GM12878 (cell line): ENCODE results near the gene C16orf92. TPM values are rescaled to one million over a fixed set of nuclear protein-coding genes. Genes with fewer than 3 reads are reported as not detected.
A peak's percentile ranks its signal among the peaks of the same experiment; 100 is the strongest.

Source experiments
- BMI1 ChIP-seq: fragments of 450-650 bp; IDR thresholded peaks from 2 replicates; pipeline ENCODE4 v1.6.1; 2016; ENCODE audit warnings: mild to moderate bottlenecking, moderate library complexity, borderline replicate concordance
- BRCA1 ChIP-seq: IDR thresholded peaks from 2 replicates; pipeline ENCODE4 v1.6.1; 2011; ENCODE audit warnings: low read depth, low read length, improper control_type of control experiment
- CBFB ChIP-seq: IDR thresholded peaks from 2 replicates; pipeline ENCODE4 v1.6.1; 2016; ENCODE audit warnings: antibody characterized with exemption, low read depth
- CHD2 ChIP-seq: IDR thresholded peaks from 2 replicates; pipeline ENCODE4 v1.6.1; 2011; ENCODE audit warnings: low read depth, low read length, improper control_type of control experiment, borderline replicate concordance
- ELK1 ChIP-seq: IDR thresholded peaks from 2 replicates; pipeline ENCODE4 v1.6.1; 2012; ENCODE audit warnings: low read depth, low read length, improper control_type of control experiment
- EP300 ChIP-seq, 2 experiments: fragments of 150-350 bp in 1 of 2; IDR thresholded peaks; 2 replicates each; pipeline ENCODE4 v1.6.1; 2011 to 2012; ENCODE audit warnings: low read depth in 2 of 2, low read length in 2 of 2, borderline replicate concordance in 1 of 2, improper control_type of control experiment in 1 of 2, inconsistent platforms in 1 of 2; ENCODE audit not compliant: control insufficient read depth in 1 of 2
- GABPA ChIP-seq: IDR thresholded peaks from 2 replicates; pipeline ENCODE4 v1.6.1; 2014; ENCODE audit warnings: antibody characterized with exemption, low read depth, mild to moderate bottlenecking, inconsistent platforms
- IRF5 ChIP-seq: fragments of 450-650 bp; IDR thresholded peaks from 2 replicates; pipeline ENCODE4 v1.6.1; 2017; ENCODE audit warnings: borderline replicate concordance
- MTA3 ChIP-seq: IDR thresholded peaks from 2 replicates; pipeline ENCODE4 v1.6.1; 2012; ENCODE audit warnings: low read length, inconsistent platforms, borderline replicate concordance
- MXI1 ChIP-seq: fragments of 150-350 bp; IDR thresholded peaks from 2 replicates; pipeline ENCODE4 v1.6.1; 2011; ENCODE audit warnings: low read depth, mild to moderate bottlenecking, inconsistent platforms, low read length, improper control_type of control experiment
- NFIC ChIP-seq: IDR thresholded peaks from 2 replicates; pipeline ENCODE4 v1.6.1; 2012; ENCODE audit warnings: low read depth, mild to moderate bottlenecking, inconsistent platforms, low read length, moderate library complexity
- NFXL1 ChIP-seq: fragments of 450-650 bp; IDR thresholded peaks from 2 replicates; pipeline ENCODE4 v1.6.1; 2017; ENCODE audit warnings: antibody characterized with exemption, mild to moderate bottlenecking, borderline replicate concordance
- NR2C2 ChIP-seq: IDR thresholded peaks from 2 replicates; pipeline ENCODE4 v1.6.1; 2011; ENCODE audit warnings: borderline replicate concordance, low read depth; ENCODE audit not compliant: control insufficient read depth, insufficient read length
- PAX5 ChIP-seq: IDR thresholded peaks from 2 replicates; pipeline ENCODE4 v1.6.1; 2011; ENCODE audit warnings: low read depth, low read length, borderline replicate concordance
- POLR2A ChIP-seq: IDR thresholded peaks from 2 replicates; pipeline ENCODE4 v1.6.1; 2011; ENCODE audit warnings: low read depth, mild to moderate bottlenecking, low read length
- POLR2AphosphoS5 ChIP-seq: IDR thresholded peaks from 2 replicates; pipeline ENCODE4 v1.6.1; 2011; ENCODE audit warnings: mild to moderate bottlenecking, low read length, inconsistent platforms
- RUNX3 ChIP-seq: IDR thresholded peaks from 2 replicates; pipeline ENCODE4 v1.6.1; 2012; ENCODE audit warnings: low read length, inconsistent platforms
- SMARCA5 ChIP-seq: fragments of 450-650 bp; IDR thresholded peaks from 2 replicates; pipeline ENCODE4 v1.6.1; 2017; ENCODE audit warnings: mild to moderate bottlenecking
- SP1 ChIP-seq: IDR thresholded peaks from one replicate; pipeline ENCODE4 v1.6.1; 2011; ENCODE audit warnings: low read depth, low read length
- STAT3 ChIP-seq: IDR thresholded peaks from 2 replicates; pipeline ENCODE4 v1.6.1; 2011; ENCODE audit warnings: low read depth, low read length, improper control_type of control experiment
- SUPT20H ChIP-seq: IDR thresholded peaks from 2 replicates; pipeline ENCODE4 v1.6.1; 2011; ENCODE audit warnings: low read depth, mild to moderate bottlenecking, low read length, moderate library complexity, borderline replicate concordance; ENCODE audit not compliant: control insufficient read depth
- USF2 ChIP-seq: IDR thresholded peaks from 2 replicates; pipeline ENCODE4 v1.6.1; 2011; ENCODE audit warnings: low read depth, low read length, improper control_type of control experiment, borderline replicate concordance
- ZBTB4 ChIP-seq: fragments of 450-650 bp; formaldehyde crosslinking; IDR thresholded peaks from 2 replicates; pipeline ENCODE4 v1.4.0; 2022; ENCODE audit warnings: mild to moderate bottlenecking, moderate library complexity
- ZNF274 ChIP-seq: IDR thresholded peaks from one replicate; pipeline ENCODE4 v1.8.0; 2011; ENCODE audit not compliant: insufficient read length, insufficient read depth
- ZNF384 ChIP-seq: IDR thresholded peaks from 2 replicates; pipeline ENCODE4 v1.6.1; 2012; ENCODE audit warnings: low read depth, mild to moderate bottlenecking, low read length, improper control_type of control experiment, borderline replicate concordance
- polyA plus RNA-seq, 11 experiments: library from polyadenylated mRNA; depleted of rRNA in 4 of 11; unstranded in 6 of 11; stranded (reverse) in 5 of 11; fragments of >200 nt; fragmentation: Nextera tagmentation in 4 of 11; fragmentation: Illumina TruSeq in 1 of 11; extraction: Ambion mirVana in 4 of 11; extraction: Trizol in 1 of 11; gene quantifications; 1 replicate in 1 of 11; 2 replicates in 10 of 11; pipeline versions ENCODE4 v1.2.1 to v1.2.3, GENCODE V29; 2011 to 2016; ENCODE audit warnings: inconsistent platforms in 2 of 11, missing spikeins in 2 of 11, low read depth in 1 of 11
- total RNA-seq, 4 experiments: library from RNA; depleted of rRNA in 3 of 4; stranded (reverse); fragments of >200 nt in 3 of 4; fragmentation: Illumina TruSeq in 1 of 4; extraction: Trizol in 1 of 4; gene quantifications; 2 replicates each; pipeline versions ENCODE4 v1.2.1 to v1.2.3, GENCODE V29; 2013 to 2021

The C16orf92 gene
- total and polyA plus RNA-seq, 10 of the 15 experiments (the other 5 are each of a cell fraction or from before 2014, with no cell fraction given), result not detected

DNA sequence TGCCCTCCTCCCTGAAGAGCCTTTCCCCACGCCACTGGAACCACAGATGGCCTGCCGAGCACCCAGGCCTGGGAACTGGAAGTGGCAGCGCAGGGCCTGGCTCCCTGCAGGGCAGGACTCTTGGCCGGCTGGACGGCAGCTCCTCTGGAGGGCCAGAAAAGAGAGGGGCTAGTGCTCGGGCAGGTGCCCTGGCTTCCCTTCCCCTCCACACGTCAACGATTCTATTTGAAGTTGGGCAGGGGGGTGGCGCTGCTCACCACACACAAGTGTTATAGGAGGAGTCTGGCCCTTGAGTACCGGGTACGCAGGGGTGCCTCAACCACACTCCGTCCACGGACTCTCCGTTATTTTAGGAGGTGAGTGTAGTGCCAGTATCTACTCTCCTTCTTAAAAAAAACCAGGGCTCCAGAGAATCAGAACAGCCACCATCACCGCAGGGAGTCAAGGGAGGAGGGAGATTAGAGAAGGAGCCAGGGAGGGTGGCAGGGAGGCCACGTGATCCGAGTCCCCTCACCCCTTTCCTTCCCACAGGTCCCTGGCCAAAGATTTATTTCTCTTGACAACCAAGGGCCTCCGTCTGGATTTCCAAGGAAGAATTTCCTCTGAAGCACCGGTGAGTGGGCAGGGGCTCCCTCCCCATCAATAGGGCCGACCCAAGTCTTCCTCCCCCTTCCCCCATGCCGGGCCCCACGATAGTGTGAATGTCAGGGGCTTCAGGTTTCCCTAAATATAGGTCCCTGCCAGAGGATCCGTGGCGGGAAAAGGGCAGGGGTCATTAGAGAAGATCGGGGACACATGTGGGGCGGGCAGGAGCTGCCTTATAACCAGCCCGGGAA is 41.1 kb downstream of the C16orf92 start (continued):
- TF ChIP-seq ZBTB4 (CRISPR knock-in tag) (no peak), BMI1 (no peak), ZNF274 (no peak), POLR2A (peak; percentile 72), SUPT20H (no peak), EP300 (IDR thresholded peaks at IDR 0.05; ENCODE audit: borderline replicate concordance in 1 of 2, control insufficient read depth in 1 of 2, low read depth in 2 of 2, low read length in 2 of 2) (no peak), RUNX3 (peak; percentile 74), CBFB (peak; percentile 34; the same call in 1 of the 2 replicates), BRCA1 (no peak), NR2C2 (no peak), MTA3 (no peak), ELK1 (no peak), NFIC (no peak), USF2 (peak; percentile 56), POLR2AphosphoS5 (peak; percentile 81; the same call in 1 of the 2 replicates), NFXL1 (peak; percentile 96), SMARCA5 (peak; percentile 43; the same call in 1 of the 2 replicates), SP1 (no peak), ZNF384 (no peak), IRF5 (no peak), MXI1 (peak; percentile 57), PAX5 (no peak), STAT3 (no peak), GABPA (no peak), CHD2 (0 out of 2 replicates have a peak, but pooled peaks have one; percentile 32)
